ENCODE data around the gene CCDC88C. TPM values are rescaled to one million over a fixed set of nuclear protein-coding genes. Genes with fewer than 3 reads are reported as not detected.
A peak's percentile ranks its signal among the peaks of the same experiment; 100 is the strongest.

The CCDC88C gene
- total RNA-seq, 1 donor from 2014 or later = 12.4 TPM

- FAIRE-seq = no peak
- no peak for DNase-seq (ENCODE audit: low read depth)
- peaks cover 18% of the 10 kb centered on the region for H3K27me3 ChIP-seq (ENCODE audit: insufficient read depth, low read length)
- Mint-ChIP-seq H3K4me1 (ENCODE audit: low read depth, unreplicated experiment) (peaks cover 25% of the 10 kb centered on the region), H3K4me3 (ENCODE audit: unreplicated experiment) (no peak overlapping the region), H3K36me3 (ENCODE audit: low read depth, unreplicated experiment) (no peaks in the 10 kb centered on the region), H3K9me3 (ENCODE audit: unreplicated experiment) (no peaks in the 10 kb centered on the region), H3K27ac (ENCODE audit: unreplicated experiment) (no peak overlapping the region), H3K27me3 (ENCODE audit: low read depth, unreplicated experiment) (no peaks in the 10 kb centered on the region)
- H3K4me2 ChIP-seq (ENCODE audit: low read length) = peak overlapping the region; percentile 40
- no peak overlapping the region for H3K4me3 ChIP-seq (ENCODE audit: insufficient read depth, low read depth, low read length)
- H3K36me3 ChIP-seq (ENCODE audit: insufficient read depth, low read length) = no peaks in the 10 kb centered on the region
- H3K4me1 ChIP-seq (ENCODE audit: insufficient read depth, low read length) = peaks cover 5% of the 10 kb centered on the region
- no peak overlapping the region for H3K27ac ChIP-seq (ENCODE audit: low read depth, low read length)
- TF ChIP-seq EZH2 (IDR thresholded peaks at IDR 0.05; ENCODE audit: insufficient read depth, low read length) (no peak), CTCF (IDR thresholded peaks at IDR 0.05; ENCODE audit: insufficient read depth, low read depth, low read length) (no peak)
- no peak overlapping the region for H3K9ac ChIP-seq (ENCODE audit: low read length)
- H2AFZ ChIP-seq (ENCODE audit: low read depth, low read length) = no peak overlapping the region
- H3K79me2 ChIP-seq (ENCODE audit: insufficient read depth, low read length) = no peaks in the 10 kb centered on the region
- no peaks in the 10 kb centered on the region for H4K20me1 ChIP-seq (ENCODE audit: insufficient read depth, low read length)
- no peaks in the 10 kb centered on the region for H3K9me3 ChIP-seq (ENCODE audit: insufficient read depth, low read depth, low read length)
Observed at GRCh38 chr14:91350813-91351511, 66.7 kb downstream of the CCDC88C start.

- Mint-ChIP-seq H3K27me3 (ENCODE audit: low read depth, unreplicated experiment) (no peaks in the 10 kb centered on the region), H3K36me3 (ENCODE audit: low read depth, unreplicated experiment) (no peaks in the 10 kb centered on the region), H3K4me3 (ENCODE audit: unreplicated experiment) (no peak overlapping the region), H3K9me3 (ENCODE audit: unreplicated experiment) (no peaks in the 10 kb centered on the region), H3K4me1 (ENCODE audit: low read depth, unreplicated experiment) (peaks cover 24% of the 10 kb centered on the region), H3K27ac (ENCODE audit: unreplicated experiment) (no peak overlapping the region)
- Histone ChIP-seq H3K27ac (ENCODE audit: low read depth, low read length) (no peak overlapping the region), H3K4me3 (ENCODE audit: insufficient read depth, low read depth, low read length) (no peak overlapping the region), H3K36me3 (ENCODE audit: insufficient read depth, low read length) (no peaks in the 10 kb centered on the region), H3K9me3 (ENCODE audit: insufficient read depth, low read depth, low read length) (no peaks in the 10 kb centered on the region), H3K9ac (ENCODE audit: low read length) (no peak overlapping the region), H2AFZ (ENCODE audit: low read depth, low read length) (no peak overlapping the region), H3K79me2 (ENCODE audit: insufficient read depth, low read length) (no peaks in the 10 kb centered on the region), H4K20me1 (ENCODE audit: insufficient read depth, low read length) (no peaks in the 10 kb centered on the region), H3K27me3 (ENCODE audit: insufficient read depth, low read length) (peaks cover 16% of the 10 kb centered on the region), H3K4me1 (ENCODE audit: insufficient read depth, low read length) (peaks cover 5% of the 10 kb centered on the region), H3K4me2 (ENCODE audit: low read length) (no peak overlapping the region)
- FAIRE-seq = no peak
- TF ChIP-seq CTCF (IDR thresholded peaks at IDR 0.05; ENCODE audit: insufficient read depth, low read depth, low read length) (no peak), EZH2 (IDR thresholded peaks at IDR 0.05; ENCODE audit: insufficient read depth, low read length) (no peak)
- no peak for DNase-seq (ENCODE audit: low read depth)
Observed at GRCh38 chr14:91350483-91350812, 67.2 kb downstream of the CCDC88C start.

- Histone ChIP-seq H3K4me3 (ENCODE audit: insufficient read depth, low read depth, low read length) (no peak overlapping the region), H3K9me3 (ENCODE audit: insufficient read depth, low read depth, low read length) (no peaks in the 10 kb centered on the region), H4K20me1 (ENCODE audit: insufficient read depth, low read length) (no peaks in the 10 kb centered on the region), H3K27me3 (ENCODE audit: insufficient read depth, low read length) (peaks cover 16% of the 10 kb centered on the region), H3K79me2 (ENCODE audit: insufficient read depth, low read length) (no peaks in the 10 kb centered on the region), H3K4me1 (ENCODE audit: insufficient read depth, low read length) (peaks cover 5% of the 10 kb centered on the region), H2AFZ (ENCODE audit: low read depth, low read length) (no peak overlapping the region), H3K9ac (ENCODE audit: low read length) (no peak overlapping the region), H3K36me3 (ENCODE audit: insufficient read depth, low read length) (no peaks in the 10 kb centered on the region), H3K4me2 (ENCODE audit: low read length) (no peak overlapping the region), H3K27ac (ENCODE audit: low read depth, low read length) (no peak overlapping the region)
- H3K27me3 Mint-ChIP-seq (ENCODE audit: low read depth, unreplicated experiment) = no peaks in the 10 kb centered on the region
- H3K36me3 Mint-ChIP-seq (ENCODE audit: low read depth, unreplicated experiment) = no peaks in the 10 kb centered on the region
- no peak overlapping the region for H3K4me3 Mint-ChIP-seq (ENCODE audit: unreplicated experiment)
- H3K9me3 Mint-ChIP-seq (ENCODE audit: unreplicated experiment) = no peaks in the 10 kb centered on the region
- H3K27ac Mint-ChIP-seq (ENCODE audit: unreplicated experiment) = no peak overlapping the region
- no peak for DNase-seq (ENCODE audit: low read depth)
- TF ChIP-seq CTCF (IDR thresholded peaks at IDR 0.05; ENCODE audit: insufficient read depth, low read depth, low read length) (no peak), EZH2 (IDR thresholded peaks at IDR 0.05; ENCODE audit: insufficient read depth, low read length) (no peak)
- no peak for FAIRE-seq
- H3K4me1 Mint-ChIP-seq (ENCODE audit: low read depth, unreplicated experiment) = peaks cover 19% of the 10 kb centered on the region
Observed at GRCh38 chr14:91349481-91350074, 68.0 kb downstream of the CCDC88C start.
